GM10266 (cell line): ENCODE data around the gene TLL2.

Source experiments
- DNase-seq: peaks from one replicate; pipeline ENCODE4 v3.0.0; 2012; ENCODE audit errors: extremely low spot score
- CTCF ChIP-seq: IDR thresholded peaks from 2 replicates; pipeline ENCODE4 v1.5.1; 2012; ENCODE audit warnings: mild to moderate bottlenecking, low read depth; ENCODE audit not compliant: control insufficient read depth, insufficient read depth; ENCODE audit errors: missing control alignments

TLL2 gene

GRCh38 chr10:96360331-96360730 lies 153.4 kb downstream of the TLL2 start:
- DNase-seq = no peak

GRCh38 chr10:96359616-96360015 lies 154.1 kb downstream of the TLL2 start:
- no peak for DNase-seq
- TF ChIP-seq CTCF = no peak

More at GRCh38 chr10:96360331-96360730, 153.4 kb downstream of the TLL2 start:
- no peak for TF ChIP-seq CTCF

GRCh38 chr10:96358851-96359540 lies 154.7 kb downstream of the TLL2 start, which contains the start of gene OPALIN:
OPALIN (minus strand) TSS chr10:96359002; CDS start chr10:96358896, 106 bp downstream.
- DNase-seq = no peak
- no peak for TF ChIP-seq CTCF

- DNase-seq = no peak
- TF ChIP-seq CTCF = no peak
Measured at GRCh38 chr10:96357038-96357620, 156.6 kb downstream of the TLL2 start.

- TF ChIP-seq CTCF = no peak
- no peak for DNase-seq
Measured at GRCh38 chr10:96352582-96352981, 161.1 kb downstream of the TLL2 start.

GRCh38 chr10:96352027-96352426 lies 161.7 kb downstream of the TLL2 start:
- DNase-seq = no peak

More at GRCh38 chr10:96352027-96352426, 161.7 kb downstream of the TLL2 start:
- TF ChIP-seq CTCF = no peak
